Stimulated activated CD8-positive, alpha-beta memory T cell treated with anti-CD3 and anti-CD28 coated beads, Interleukin-2, amount 100 ng/mL, for 48 hours (primary cell): ENCODE results near the gene CAB39.

ENCODE experiments used
- DNase-seq, 2 donors: peaks; one replicate each; pipeline ENCODE4 v3.0.0-alpha.2; 2020; ENCODE audit warnings: low read depth in 2 of 2

Gene CAB39

GRCh38 chr2:230863442-230864121, 150.9 kb downstream of the CAB39 start:
- DNase-seq, result no peak

GRCh38 chr2:230864122-230864604, 151.5 kb downstream of the CAB39 start:
- no peak for DNase-seq

- peak; percentile 60 to 65 for DNase-seq
Observed at GRCh38 chr2:230864605-230865306, 152.1 kb downstream of the CAB39 start, which contains the start of gene ITM2C. ITM2C (plus strand) TSS chr2:230864942; CDS start chr2:230865026, 84 bp downstream.

- DNase-seq, result no peak
Observed at GRCh38 chr2:230865307-230865765, 152.7 kb downstream of the CAB39 start.

GRCh38 chr2:230865766-230866755, 153.4 kb downstream of the CAB39 start:
- DNase-seq, result no peak

GRCh38 chr2:230866756-230867523, 154.3 kb downstream of the CAB39 start:
- DNase-seq, result no peak

- no peak for DNase-seq
Observed at GRCh38 chr2:230868161-230868946, 155.7 kb downstream of the CAB39 start.

- DNase-seq, result no peak
Observed at GRCh38 chr2:230868947-230869913, 156.6 kb downstream of the CAB39 start.

- DNase-seq, result no peak
Observed at GRCh38 chr2:230869914-230870543, 157.4 kb downstream of the CAB39 start.
